ENCODE measurements around the gene CLRN1. TPM values are rescaled to one million over a fixed set of nuclear protein-coding genes. Genes with fewer than 3 reads are reported as not detected.

The CLRN1 gene
- total RNA-seq, 4 donors from 2014 or later = not detected

GRCh38 chr3:151003768-151004134 is 31.2 kb upstream of the CLRN1 start:
- no peaks in the 10 kb centered on the region for H3K36me3 ChIP-seq
- intact Hi-C loops (cut with DNase I) = no loop called here
- no peaks in the 10 kb centered on the region for H3K4me1 ChIP-seq
- peaks cover 0 to 29% (median 0%) of the 10 kb centered on the region in 4 donors for H3K27me3 ChIP-seq
- no peak overlapping the region for H3K27ac ChIP-seq
- H3K4me3 ChIP-seq = no peak overlapping the region
- TF ChIP-seq CTCF (IDR thresholded peaks at IDR 0.05) (no peak), POLR2A (IDR thresholded peaks at IDR 0.05) (no peak)
- WGBS, 2 donors = 66 to 70% methylated on average over 2 of the region's 2 CpGs
- no peak for DNase-seq
- H3K9me3 ChIP-seq = no peaks in the 10 kb centered on the region

- H3K27me3 ChIP-seq = peaks cover 0 to 24% (median 0%) of the 10 kb centered on the region in 4 donors
- no peak overlapping the region for H3K4me3 ChIP-seq
- intact Hi-C loops (cut with DNase I) = no loop called here
- H3K4me1 ChIP-seq = no peaks in the 10 kb centered on the region
- no peak for DNase-seq
- H3K36me3 ChIP-seq = no peaks in the 10 kb centered on the region
- WGBS, 2 donors = 64 to 75% methylated on average over 5 to 6 of the region's 6 CpGs
- H3K27ac ChIP-seq = no peak overlapping the region
- no peak for TF ChIP-seq POLR2A (IDR thresholded peaks at IDR 0.05)
- TF ChIP-seq CTCF (IDR thresholded peaks at IDR 0.05) = no peak
- no peaks in the 10 kb centered on the region for H3K9me3 ChIP-seq
These were observed 30.7 kb upstream of the CLRN1 start for GRCh38 chr3:151003029-151003767.

GRCh38 chr3:151002003-151002981 is 29.8 kb upstream of the CLRN1 start:
- Histone ChIP-seq H3K4me1 (no peaks in the 10 kb centered on the region), H3K27me3 (peaks cover 0 to 15% (median 0%) of the 10 kb centered on the region in 4 donors), H3K9me3 (no peaks in the 10 kb centered on the region), H3K36me3 (no peaks in the 10 kb centered on the region), H3K4me3 (no peak overlapping the region), H3K27ac (no peak overlapping the region)
- no peak for DNase-seq
- 78 to 81% methylated on average over 5 of the region's 5 CpGs for WGBS, 2 donors
- intact Hi-C loops (cut with DNase I) = no loop called here
- TF ChIP-seq POLR2A (IDR thresholded peaks at IDR 0.05) (no peak), CTCF (IDR thresholded peaks at IDR 0.05) (no peak)

- intact Hi-C loops (cut with DNase I) = no loop called here
- no peak overlapping the region for H3K27ac ChIP-seq
- H3K9me3 ChIP-seq = no peaks in the 10 kb centered on the region
- TF ChIP-seq POLR2A (IDR thresholded peaks at IDR 0.05) = no peak
- TF ChIP-seq CTCF (IDR thresholded peaks at IDR 0.05) = no peak
- no peaks in the 10 kb centered on the region for H3K4me1 ChIP-seq
- no peak overlapping the region for H3K4me3 ChIP-seq
- H3K36me3 ChIP-seq = no peaks in the 10 kb centered on the region
- 49% methylated on average over 5 of the region's 5 CpGs for WGBS, 2 donors
- no peak for DNase-seq
- H3K27me3 ChIP-seq = peaks cover 0 to 6% (median 0%) of the 10 kb centered on the region in 4 donors
These were observed 26.5 kb upstream of the CLRN1 start for GRCh38 chr3:150998996-150999395.

GRCh38 chr3:150996731-150997130 is 24.2 kb upstream of the CLRN1 start:
- Histone ChIP-seq H3K27me3 (peaks cover 0 to 24% (median 0%) of the 10 kb centered on the region in 4 donors), H3K4me3 (no peak overlapping the region), H3K27ac (no peak overlapping the region), H3K9me3 (no peaks in the 10 kb centered on the region), H3K36me3 (no peaks in the 10 kb centered on the region), H3K4me1 (no peaks in the 10 kb centered on the region)
- DNase-seq = no peak
- TF ChIP-seq CTCF (IDR thresholded peaks at IDR 0.05) (no peak), POLR2A (IDR thresholded peaks at IDR 0.05) (no peak)
- intact Hi-C loops (cut with DNase I) = no loop called here
